Astrocyte (in vitro differentiated cells and primary cell): Measurements from ENCODE around the gene CASP3. TPM values are rescaled to one million over a fixed set of nuclear protein-coding genes. Genes with fewer than 3 reads are reported as not detected.
A peak's percentile ranks its signal among the peaks of the same experiment; 100 is the strongest.

ENCODE experiments used
- DNase-seq: peaks from one replicate; pipeline ENCODE4 v3.0.0-alpha.2; 2010; ENCODE audit warnings: low read depth
- FAIRE-seq: peaks from 2 replicates; lab custom pipeline; 2011; peaks lifted over from hg19 to GRCh38; lab: Jason Lieb, UNC
- H2AFZ ChIP-seq: 2 replicates; pipeline ENCODE4 v1.6.0; 2012; ENCODE audit warnings: low read depth, low read length, inconsistent platforms
- H3K27ac ChIP-seq: 2 replicates; pipeline ENCODE4 v1.5.1; 2011; ENCODE audit warnings: low read depth, low read length, inconsistent platforms
- H3K27me3 ChIP-seq: 2 replicates; pipeline ENCODE4 v1.6.0; 2011; ENCODE audit warnings: low read length, inconsistent platforms; ENCODE audit not compliant: insufficient read depth
- H3K36me3 ChIP-seq: 2 replicates; pipeline ENCODE4 v1.5.1; 2011; ENCODE audit warnings: low read length, inconsistent platforms; ENCODE audit not compliant: insufficient read depth
- H3K4me1 ChIP-seq: 2 replicates; pipeline ENCODE4 v1.5.1; 2011; ENCODE audit warnings: low read length, inconsistent platforms; ENCODE audit not compliant: insufficient read depth
- H3K4me2 ChIP-seq: 2 replicates; pipeline ENCODE4 v1.6.0; 2012; ENCODE audit warnings: low read length, inconsistent platforms
- H3K4me3 ChIP-seq: 2 replicates; pipeline ENCODE4 v1.5.1; 2011; ENCODE audit warnings: low read depth, mild to moderate bottlenecking, low read length, inconsistent platforms; ENCODE audit not compliant: insufficient read depth
- H3K79me2 ChIP-seq: 2 replicates; pipeline ENCODE4 v1.6.0; 2012; ENCODE audit warnings: mild to moderate bottlenecking, low read length, inconsistent platforms; ENCODE audit not compliant: insufficient read depth
- H3K9ac ChIP-seq: 2 replicates; pipeline ENCODE4 v1.6.0; 2012; ENCODE audit warnings: mild to moderate bottlenecking, low read length, inconsistent platforms
- H3K9me3 ChIP-seq: 2 replicates; pipeline ENCODE4 v1.5.1; 2012; ENCODE audit warnings: low read depth, mild to moderate bottlenecking, low read length, inconsistent platforms; ENCODE audit not compliant: insufficient read depth
- H4K20me1 ChIP-seq: 2 replicates; pipeline ENCODE4 v1.6.0; 2012; ENCODE audit warnings: low read length, inconsistent platforms; ENCODE audit not compliant: insufficient read depth
- H3K27ac Mint-ChIP-seq: one replicate; pipeline ENCODE4 v1.8.0; 2021; ENCODE audit warnings: mild to moderate bottlenecking, mixed read lengths; ENCODE audit not compliant: unreplicated experiment
- H3K27me3 Mint-ChIP-seq: one replicate; pipeline ENCODE4 v1.8.0; 2021; ENCODE audit warnings: low read depth, mixed read lengths; ENCODE audit not compliant: unreplicated experiment
- H3K36me3 Mint-ChIP-seq: one replicate; pipeline ENCODE4 v1.8.0; 2021; ENCODE audit warnings: low read depth, mixed read lengths; ENCODE audit not compliant: unreplicated experiment
- H3K4me1 Mint-ChIP-seq: one replicate; pipeline ENCODE4 v1.8.0; 2021; ENCODE audit warnings: low read depth, mixed read lengths; ENCODE audit not compliant: unreplicated experiment
- H3K4me3 Mint-ChIP-seq: one replicate; pipeline ENCODE4 v1.8.0; 2021; ENCODE audit warnings: mild to moderate bottlenecking, moderate library complexity, mixed read lengths; ENCODE audit not compliant: unreplicated experiment
- H3K9me3 Mint-ChIP-seq: one replicate; pipeline ENCODE4 v1.8.0; 2021; ENCODE audit warnings: mild to moderate bottlenecking, mixed read lengths; ENCODE audit not compliant: unreplicated experiment
- CTCF ChIP-seq: IDR thresholded peaks from 2 replicates; pipeline ENCODE4 v1.5.1; 2011; ENCODE audit warnings: low read depth, mild to moderate bottlenecking, inconsistent platforms, low read length, moderate library complexity; ENCODE audit not compliant: insufficient read depth
- EZH2 ChIP-seq: IDR thresholded peaks from 2 replicates; pipeline ENCODE4 v1.6.1; 2012; ENCODE audit warnings: mild to moderate bottlenecking, low read length, inconsistent platforms; ENCODE audit not compliant: insufficient read depth
- total RNA-seq: library from RNA; stranded (reverse); gene quantifications from 2 replicates; pipeline ENCODE4 v1.2.1, GENCODE V29; 2021

CASP3 gene
- total RNA-seq, 1 donor from 2014 or later: 44.8 TPM

DNA sequence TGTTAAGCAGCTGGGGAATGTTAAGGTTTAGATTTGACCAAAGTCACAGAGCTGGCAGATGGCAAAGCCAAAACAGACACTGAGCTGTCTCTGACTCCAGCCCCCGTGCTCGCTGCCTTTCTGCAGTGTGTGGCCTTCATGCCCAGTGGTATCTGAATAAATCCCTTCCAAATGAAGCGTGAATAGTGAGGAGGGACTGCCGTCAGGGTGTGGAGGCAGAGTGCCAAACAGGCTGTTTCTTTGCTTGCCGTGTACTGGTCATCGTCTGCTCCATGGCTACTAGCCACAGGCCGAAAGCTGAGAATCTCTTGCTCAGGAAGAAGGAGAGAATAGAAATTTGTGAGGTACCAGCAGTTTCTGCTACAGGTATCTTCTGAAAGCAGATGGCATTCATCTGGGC is 20.0 kb upstream of the CASP3 start:
- Histone ChIP-seq H3K4me1 (peaks cover 6% of the 10 kb centered on the region), H2AFZ (peak overlapping the region; percentile 9), H3K79me2 (no peaks in the 10 kb centered on the region), H3K4me3 (no peak overlapping the region), H3K4me2 (peak overlapping the region; percentile 55), H3K9me3 (no peaks in the 10 kb centered on the region), H3K27me3 (no peaks in the 10 kb centered on the region), H3K9ac (no peak overlapping the region), H3K27ac (no peak overlapping the region), H3K36me3 (no peaks in the 10 kb centered on the region), H4K20me1 (no peaks in the 10 kb centered on the region)
- no peak for TF ChIP-seq EZH2
- TF ChIP-seq CTCF: no peak
- no peak for FAIRE-seq
- Mint-ChIP-seq H3K9me3 (no peaks in the 10 kb centered on the region), H3K4me1 (no peaks in the 10 kb centered on the region), H3K4me3 (no peak overlapping the region), H3K36me3 (peaks cover 9% of the 10 kb centered on the region), H3K27ac (no peak overlapping the region), H3K27me3 (no peaks in the 10 kb centered on the region)
- DNase-seq: peak; percentile 38

DNA sequence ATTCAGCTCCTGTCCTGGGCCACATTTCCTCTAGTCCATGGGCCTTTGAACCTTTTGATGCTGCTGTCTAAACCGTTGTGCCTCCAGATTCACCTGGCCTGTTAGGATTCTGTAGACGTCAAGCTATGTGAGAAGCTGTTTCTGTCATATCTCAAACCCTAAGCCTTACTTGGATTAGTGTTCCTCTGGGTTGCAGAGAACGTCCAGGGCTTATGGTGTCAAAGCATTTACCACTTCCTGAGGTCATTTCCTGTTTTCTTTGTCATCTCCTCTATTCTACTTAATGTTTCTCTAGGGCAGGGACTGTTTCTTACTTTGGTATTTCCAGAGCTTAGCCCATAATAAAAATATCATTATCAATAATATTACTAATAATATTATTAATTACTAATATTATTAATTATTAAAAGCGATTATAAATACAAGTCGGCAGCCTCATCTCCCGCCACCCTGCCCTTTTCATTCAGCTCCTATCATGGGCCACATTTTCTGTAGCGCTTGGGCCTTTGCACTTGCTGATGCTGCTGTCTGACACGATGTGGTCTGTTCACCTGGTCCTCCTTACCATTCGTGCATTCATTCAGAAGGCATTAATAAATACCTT is 19.4 kb upstream of the CASP3 start:
- DNase-seq (no peak), FAIRE-seq (no peak)
- TF ChIP-seq CTCF (no peak), EZH2 (no peak)
- no peak overlapping the region for H3K27ac ChIP-seq
- H3K4me3 ChIP-seq: no peak overlapping the region
- H3K4me1 ChIP-seq: peaks cover 6% of the 10 kb centered on the region
- Mint-ChIP-seq H3K27me3 (no peaks in the 10 kb centered on the region), H3K9me3 (no peaks in the 10 kb centered on the region), H3K4me3 (no peak overlapping the region), H3K27ac (no peak overlapping the region), H3K36me3 (peaks cover 9% of the 10 kb centered on the region), H3K4me1 (no peaks in the 10 kb centered on the region)
- no peaks in the 10 kb centered on the region for H4K20me1 ChIP-seq
- H2AFZ ChIP-seq: no peak overlapping the region
- no peaks in the 10 kb centered on the region for H3K36me3 ChIP-seq
- H3K4me2 ChIP-seq: peak overlapping the region; percentile 55
- no peaks in the 10 kb centered on the region for H3K27me3 ChIP-seq
- no peaks in the 10 kb centered on the region for H3K79me2 ChIP-seq
- no peak overlapping the region for H3K9ac ChIP-seq
- H3K9me3 ChIP-seq: no peaks in the 10 kb centered on the region

DNA sequence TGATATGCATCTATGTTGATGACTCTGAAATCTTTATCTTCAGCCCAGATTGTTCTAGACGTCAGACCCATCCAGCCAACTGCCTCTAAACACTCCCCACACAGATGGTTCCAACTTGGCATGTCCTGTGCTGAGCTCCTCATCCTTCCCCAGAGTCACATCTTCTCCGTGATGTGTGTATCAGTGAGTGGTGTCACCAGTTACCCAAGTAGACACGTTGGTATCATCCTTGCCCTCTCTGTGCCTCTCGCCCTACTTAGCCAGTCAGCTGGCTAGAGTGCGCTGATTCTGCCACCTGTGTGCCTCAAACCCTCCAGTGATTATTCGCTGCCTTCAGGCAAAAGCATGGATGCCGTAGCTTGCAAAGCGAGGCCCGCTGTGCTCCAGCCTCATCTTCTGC is 18.8 kb upstream of the CASP3 start:
- Histone ChIP-seq H3K9ac (no peak overlapping the region), H3K4me1 (peaks cover 6% of the 10 kb centered on the region), H3K36me3 (no peaks in the 10 kb centered on the region), H3K9me3 (no peaks in the 10 kb centered on the region), H3K27me3 (no peaks in the 10 kb centered on the region), H3K27ac (no peak overlapping the region), H4K20me1 (no peaks in the 10 kb centered on the region), H2AFZ (no peak overlapping the region), H3K4me2 (peak overlapping the region; percentile 22), H3K79me2 (no peaks in the 10 kb centered on the region), H3K4me3 (no peak overlapping the region)
- no peak overlapping the region for H3K4me3 Mint-ChIP-seq
- no peaks in the 10 kb centered on the region for H3K4me1 Mint-ChIP-seq
- TF ChIP-seq CTCF: no peak
- H3K27ac Mint-ChIP-seq: no peak overlapping the region
- DNase-seq (no peak), FAIRE-seq (no peak)
- peaks cover 9% of the 10 kb centered on the region for H3K36me3 Mint-ChIP-seq
- H3K27me3 Mint-ChIP-seq: no peaks in the 10 kb centered on the region
- no peaks in the 10 kb centered on the region for H3K9me3 Mint-ChIP-seq
